ENCODE data around the gene CRELD2. TPM values are rescaled to one million over a fixed set of nuclear protein-coding genes. Genes with fewer than 3 reads are reported as not detected.

The CRELD2 gene
- total RNA-seq, 5 donors from 2014 or later (not counting 1 experiment from before 2014, with no cell fraction given) = 28.2 to 42.7 (median 39.6) TPM

GRCh38 chr22:49894322-49895054 is 23.9 kb upstream of the CRELD2 start:
- ATAC-seq (replicated peaks in 1 of 4) (no peak), DNase-seq (peak in 1 of 35 experiments; percentile 16)
- H3K9me3 ChIP-seq = no peaks in the 10 kb centered on the region
- 100% methylated on average over 1 of the region's 8 CpGs for WGBS (ENCODE audit: insufficient coverage)
- ChIA-PET POLR2A (no interaction called here), CTCF (no interaction called here)
- H3K27me3 Mint-ChIP-seq = no peaks in the 10 kb centered on the region
- H3K4me3 ChIP-seq (ENCODE audit: control insufficient read depth in 1 of 2, extremely low read depth in 1 of 2, low read length in 1 of 2) = no peak overlapping the region
- peak overlapping the region; percentile 8 to 65 for H3K27ac Mint-ChIP-seq
- no peaks in the 10 kb centered on the region for H3K27me3 ChIP-seq (replicated peaks in 1 of 2; ENCODE audit: control insufficient read depth in 2 of 2, extremely low read depth in 1 of 2, insufficient read depth in 2 of 2, low read length in 1 of 2)
- H3K9me3 Mint-ChIP-seq = peaks cover 0 to 12% (median 5%) of the 10 kb centered on the region in 3 donors
- H3K4me3 Mint-ChIP-seq = no peak overlapping the region
- H3K27ac ChIP-seq (ENCODE audit: low read length) = no peak overlapping the region
- H3K4me1 Mint-ChIP-seq = peaks cover 2 to 14% (median 11%) of the 10 kb centered on the region in 3 donors
- peaks cover 2 to 12% of the 10 kb centered on the region in 2 donors for H3K36me3 ChIP-seq (ENCODE audit: control insufficient read depth in 2 of 2, extremely low read depth in 1 of 2, insufficient read depth in 1 of 2, low read length in 1 of 2)
- H3K4me1 ChIP-seq (ENCODE audit: control insufficient read depth in 1 of 2, extremely low read depth in 1 of 2, insufficient read depth in 2 of 2, low read length in 2 of 2) = no peaks in the 10 kb centered on the region
- H3K36me3 Mint-ChIP-seq = peaks cover 46% of the 10 kb centered on the region

GRCh38 chr22:49896201-49896600 is 22.2 kb upstream of the CRELD2 start:
- Mint-ChIP-seq H3K27ac (no peak overlapping the region), H3K36me3 (peaks cover 39% of the 10 kb centered on the region), H3K4me1 (peaks cover 2 to 20% (median 10%) of the 10 kb centered on the region in 3 donors), H3K4me3 (no peak overlapping the region), H3K9me3 (peaks cover 0 to 11% (median 5%) of the 10 kb centered on the region in 3 donors), H3K27me3 (no peaks in the 10 kb centered on the region)
- Histone ChIP-seq H3K27ac (ENCODE audit: low read length) (no peak overlapping the region), H3K4me3 (ENCODE audit: control insufficient read depth in 1 of 2, extremely low read depth in 1 of 2, low read length in 1 of 2) (no peak overlapping the region), H3K9me3 (no peaks in the 10 kb centered on the region), H3K27me3 (replicated peaks in 1 of 2; ENCODE audit: control insufficient read depth in 2 of 2, extremely low read depth in 1 of 2, insufficient read depth in 2 of 2, low read length in 1 of 2) (no peaks in the 10 kb centered on the region), H3K4me1 (ENCODE audit: control insufficient read depth in 1 of 2, extremely low read depth in 1 of 2, insufficient read depth in 2 of 2, low read length in 2 of 2) (no peaks in the 10 kb centered on the region), H3K36me3 (ENCODE audit: control insufficient read depth in 2 of 2, extremely low read depth in 1 of 2, insufficient read depth in 1 of 2, low read length in 1 of 2) (peaks cover 8 to 20% of the 10 kb centered on the region in 2 donors)
- ChIA-PET POLR2A (no interaction called here), CTCF (no interaction called here)
- ATAC-seq (replicated peaks in 1 of 4) = no peak
- peak in 1 of 35 experiments; percentile 14 for DNase-seq
- 94% methylated on average over 2 of the region's 5 CpGs for WGBS (ENCODE audit: insufficient coverage)

DNA sequence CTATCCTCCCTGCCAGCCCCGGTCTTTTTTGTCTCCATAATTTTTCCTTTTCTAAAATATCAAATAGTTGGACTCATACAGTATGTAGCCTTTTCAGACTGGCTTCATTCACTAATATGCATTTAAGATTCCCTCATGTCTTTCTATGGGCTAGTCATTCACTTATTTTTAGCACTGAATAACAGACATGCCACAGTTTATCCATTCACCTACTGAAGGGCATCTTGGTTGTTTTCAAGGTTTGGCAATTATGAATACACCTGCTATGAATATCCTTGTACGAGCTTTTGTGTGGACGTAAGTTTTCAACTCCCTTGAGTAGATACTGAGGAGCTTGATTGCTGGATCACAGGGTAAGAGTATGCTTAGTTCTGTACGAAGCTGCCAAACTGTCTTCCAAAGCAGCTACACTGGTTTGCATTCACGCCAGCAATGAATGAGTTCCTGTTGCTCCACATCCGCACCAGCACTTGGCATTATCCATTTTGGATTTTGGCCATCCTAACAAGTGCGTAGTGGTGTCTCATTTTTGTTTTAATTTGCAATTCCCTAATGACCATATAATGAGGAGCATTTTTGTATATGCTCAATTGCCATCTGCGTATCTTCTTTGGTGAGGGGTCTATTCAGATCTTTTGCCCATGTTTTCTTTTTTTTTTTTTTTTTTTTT is 21.3 kb upstream of the CRELD2 start:
- peaks cover 2 to 24% (median 7%) of the 10 kb centered on the region in 3 donors for H3K4me1 Mint-ChIP-seq
- no peak overlapping the region for H3K27ac ChIP-seq (ENCODE audit: low read length)
- WGBS (ENCODE audit: insufficient coverage) = 96% methylated on average over 6 of the region's 8 CpGs
- no peaks in the 10 kb centered on the region for H3K27me3 ChIP-seq (replicated peaks in 1 of 2; ENCODE audit: control insufficient read depth in 2 of 2, extremely low read depth in 1 of 2, insufficient read depth in 2 of 2, low read length in 1 of 2)
- peaks cover 0 to 10% (median 8%) of the 10 kb centered on the region in 3 donors for H3K9me3 Mint-ChIP-seq
- ChIA-PET POLR2A (no interaction called here), CTCF (no interaction called here)
- H3K4me3 ChIP-seq (ENCODE audit: control insufficient read depth in 1 of 2, extremely low read depth in 1 of 2, low read length in 1 of 2) = no peak overlapping the region
- H3K27me3 Mint-ChIP-seq = no peaks in the 10 kb centered on the region
- no peak overlapping the region for H3K27ac Mint-ChIP-seq
- H3K4me1 ChIP-seq (ENCODE audit: control insufficient read depth in 1 of 2, extremely low read depth in 1 of 2, insufficient read depth in 2 of 2, low read length in 2 of 2) = no peaks in the 10 kb centered on the region
- no peak overlapping the region for H3K4me3 Mint-ChIP-seq
- H3K9me3 ChIP-seq = no peaks in the 10 kb centered on the region
- ATAC-seq (replicated peaks in 1 of 4) (no peak), DNase-seq (no peak)
- peaks cover 8 to 22% of the 10 kb centered on the region in 2 donors for H3K36me3 ChIP-seq (ENCODE audit: control insufficient read depth in 2 of 2, extremely low read depth in 1 of 2, insufficient read depth in 1 of 2, low read length in 1 of 2)
- H3K36me3 Mint-ChIP-seq = peaks cover 43% of the 10 kb centered on the region

DNA sequence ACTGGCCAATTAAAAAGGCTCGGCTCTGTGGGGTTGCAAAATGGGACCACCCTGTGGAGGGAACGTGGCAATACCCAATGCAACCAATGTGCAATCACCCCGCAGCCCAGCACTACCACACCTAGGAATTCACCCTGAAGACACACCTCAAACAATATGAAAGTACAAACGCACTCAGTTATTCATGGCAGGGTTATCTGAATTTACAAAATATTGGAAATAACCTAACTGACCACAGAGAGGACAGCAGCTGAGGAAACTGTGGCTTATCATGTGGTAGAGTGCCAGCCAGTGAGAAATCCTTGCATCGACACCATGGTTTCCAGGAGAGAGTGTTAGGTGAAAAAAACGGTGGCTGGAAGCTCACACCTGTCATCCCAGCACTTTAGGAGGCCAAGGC is 18.9 kb upstream of the CRELD2 start:
- ATAC-seq (replicated peaks in 1 of 4) = no peak
- peaks cover 25% of the 10 kb centered on the region for H3K36me3 Mint-ChIP-seq
- WGBS (ENCODE audit: insufficient coverage) = 71% methylated on average over 4 of the region's 6 CpGs
- H3K9me3 Mint-ChIP-seq = peaks cover 0 to 7% (median 2%) of the 10 kb centered on the region in 3 donors
- no peaks in the 10 kb centered on the region for H3K27me3 Mint-ChIP-seq
- no peak for DNase-seq
- CTCF ChIA-PET = no interaction called here
- H3K36me3 ChIP-seq (ENCODE audit: control insufficient read depth in 2 of 2, extremely low read depth in 1 of 2, insufficient read depth in 1 of 2, low read length in 1 of 2) = peaks cover 12 to 36% of the 10 kb centered on the region in 2 donors
- no peak overlapping the region for H3K27ac Mint-ChIP-seq
- no peak overlapping the region for H3K27ac ChIP-seq (ENCODE audit: low read length)
- H3K27me3 ChIP-seq (replicated peaks in 1 of 2; ENCODE audit: control insufficient read depth in 2 of 2, extremely low read depth in 1 of 2, insufficient read depth in 2 of 2, low read length in 1 of 2) = no peaks in the 10 kb centered on the region
- no peak overlapping the region for H3K4me3 ChIP-seq (ENCODE audit: control insufficient read depth in 1 of 2, extremely low read depth in 1 of 2, low read length in 1 of 2)
- H3K4me1 ChIP-seq (ENCODE audit: control insufficient read depth in 1 of 2, extremely low read depth in 1 of 2, insufficient read depth in 2 of 2, low read length in 2 of 2) = no peaks in the 10 kb centered on the region
- POLR2A ChIA-PET = no interaction called here
- peaks cover 2 to 13% (median 4%) of the 10 kb centered on the region in 3 donors for H3K4me1 Mint-ChIP-seq
- no peaks in the 10 kb centered on the region for H3K9me3 ChIP-seq
- H3K4me3 Mint-ChIP-seq = no peak overlapping the region

DNA sequence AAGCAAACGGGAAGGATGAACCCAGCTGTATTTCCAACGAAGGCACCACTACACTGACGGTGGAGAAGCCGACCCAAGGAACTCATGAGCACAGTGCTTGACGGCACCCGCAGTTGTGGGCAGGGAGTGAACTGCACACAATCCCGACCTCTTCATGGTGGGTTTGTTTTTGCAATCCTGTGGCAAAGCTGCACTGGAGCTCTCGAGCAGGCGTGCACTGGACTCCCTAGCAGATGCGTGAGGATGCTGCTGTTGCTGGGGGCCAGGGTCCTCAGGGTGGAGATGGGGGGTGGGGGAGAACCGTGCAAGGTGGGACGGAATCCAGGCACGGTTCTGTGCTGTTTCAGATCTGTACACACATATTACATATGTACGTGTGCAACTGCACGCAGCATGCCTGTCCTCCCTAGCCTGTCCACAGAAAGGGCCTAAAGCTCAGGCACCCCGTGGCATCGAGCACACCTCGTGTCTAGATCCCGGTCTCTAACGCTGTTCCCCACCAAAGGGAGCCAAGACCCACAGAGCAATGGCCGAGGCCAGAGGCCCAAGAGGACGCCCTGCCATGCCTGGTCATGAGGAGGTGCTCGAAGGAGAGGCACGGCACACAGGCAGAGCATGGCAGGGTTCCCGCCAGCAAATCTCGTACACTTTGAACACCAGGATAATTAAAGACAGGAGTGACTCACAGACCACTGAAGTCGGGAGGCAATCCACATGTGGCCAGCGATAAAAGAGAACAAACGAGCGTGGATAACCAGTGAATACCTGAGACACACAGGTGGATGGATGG is 17.8 kb upstream of the CRELD2 start:
- no peak overlapping the region for H3K27ac Mint-ChIP-seq
- CTCF ChIA-PET = no interaction called here

DNA sequence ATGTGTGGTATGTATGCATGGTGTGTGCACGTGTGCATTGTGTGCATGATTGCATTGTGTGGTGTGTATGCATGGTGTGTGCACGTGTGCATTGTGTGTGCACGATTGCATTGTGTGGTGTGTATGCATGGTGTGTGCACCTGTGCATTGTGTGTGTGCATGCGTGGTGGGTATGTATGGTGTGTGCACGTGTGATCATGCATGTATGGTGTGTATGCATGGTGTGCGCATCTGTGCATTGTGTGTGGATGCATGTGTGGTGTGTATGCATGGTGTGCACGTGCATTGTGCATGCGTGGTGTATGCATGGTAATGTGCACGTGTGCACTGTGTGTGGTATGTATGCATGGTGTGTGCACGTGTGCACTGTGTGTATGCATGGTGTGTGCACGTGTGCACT is 17.0 kb upstream of the CRELD2 start:
- Mint-ChIP-seq H3K27me3 (no peaks in the 10 kb centered on the region), H3K36me3 (peaks cover 28% of the 10 kb centered on the region), H3K4me3 (no peak overlapping the region), H3K9me3 (peaks cover 0 to 5% (median 0%) of the 10 kb centered on the region in 3 donors), H3K4me1 (peaks cover 0 to 18% (median 4%) of the 10 kb centered on the region in 3 donors), H3K27ac (no peak overlapping the region)
- H3K27me3 ChIP-seq (replicated peaks in 1 of 2; ENCODE audit: control insufficient read depth in 2 of 2, extremely low read depth in 1 of 2, insufficient read depth in 2 of 2, low read length in 1 of 2) = no peaks in the 10 kb centered on the region
- ChIA-PET CTCF (no interaction called here), POLR2A (no interaction called here)
- H3K4me3 ChIP-seq (ENCODE audit: control insufficient read depth in 1 of 2, extremely low read depth in 1 of 2, low read length in 1 of 2) = no peak overlapping the region
- 97% methylated on average over 11 of the region's 11 CpGs for WGBS (ENCODE audit: insufficient coverage)
- H3K4me1 ChIP-seq (ENCODE audit: control insufficient read depth in 1 of 2, extremely low read depth in 1 of 2, insufficient read depth in 2 of 2, low read length in 2 of 2) = peaks cover 0 to 3% of the 10 kb centered on the region in 2 experiments
- H3K27ac ChIP-seq (ENCODE audit: low read length) = no peak overlapping the region
- H3K9me3 ChIP-seq = no peaks in the 10 kb centered on the region
- DNase-seq (no peak), ATAC-seq (replicated peaks in 1 of 4) (no peak)
- peaks cover 19 to 44% of the 10 kb centered on the region in 2 donors for H3K36me3 ChIP-seq (ENCODE audit: control insufficient read depth in 2 of 2, extremely low read depth in 1 of 2, insufficient read depth in 1 of 2, low read length in 1 of 2)

More for the DNA sequence above, 17.8 kb upstream of the CRELD2 start:
- Histone ChIP-seq H3K4me3 (ENCODE audit: control insufficient read depth in 1 of 2, extremely low read depth in 1 of 2, low read length in 1 of 2) (no peak overlapping the region), H3K27ac (ENCODE audit: low read length) (no peak overlapping the region), H3K9me3 (no peaks in the 10 kb centered on the region), H3K27me3 (replicated peaks in 1 of 2; ENCODE audit: control insufficient read depth in 2 of 2, extremely low read depth in 1 of 2, insufficient read depth in 2 of 2, low read length in 1 of 2) (no peaks in the 10 kb centered on the region), H3K4me1 (ENCODE audit: control insufficient read depth in 1 of 2, extremely low read depth in 1 of 2, insufficient read depth in 2 of 2, low read length in 2 of 2) (no peaks in the 10 kb centered on the region), H3K36me3 (ENCODE audit: control insufficient read depth in 2 of 2, extremely low read depth in 1 of 2, insufficient read depth in 1 of 2, low read length in 1 of 2) (peaks cover 16 to 39% of the 10 kb centered on the region in 2 donors)
- H3K4me1 Mint-ChIP-seq = peaks cover 0 to 13% (median 4%) of the 10 kb centered on the region in 3 donors
- peaks cover 27% of the 10 kb centered on the region for H3K36me3 Mint-ChIP-seq
- no peaks in the 10 kb centered on the region for H3K27me3 Mint-ChIP-seq
- no peak for ATAC-seq (replicated peaks in 1 of 4)
- peaks cover 0 to 5% (median 0%) of the 10 kb centered on the region in 3 donors for H3K9me3 Mint-ChIP-seq
- 94% methylated on average over 25 of the region's 30 CpGs for WGBS (ENCODE audit: insufficient coverage)
- POLR2A ChIA-PET = no interaction called here
- DNase-seq = peak in 1 of 35 experiments; percentile 12
- H3K4me3 Mint-ChIP-seq = no peak overlapping the region

Data from T-cell (primary cell).